GM12873 (cell line): ENCODE results near the gene STS.

ENCODE experiments used
- TF ChIP-seq, protein P1 (sequence below): IDR thresholded peaks from 2 replicates; pipeline ENCODE4 v1.5.1; 2012; ENCODE audit warnings: low read depth, mild to moderate bottlenecking, moderate library complexity, low read length, control low read depth; ENCODE audit not compliant: insufficient read depth; ENCODE audit errors: missing control alignments

The STS gene

DNA sequence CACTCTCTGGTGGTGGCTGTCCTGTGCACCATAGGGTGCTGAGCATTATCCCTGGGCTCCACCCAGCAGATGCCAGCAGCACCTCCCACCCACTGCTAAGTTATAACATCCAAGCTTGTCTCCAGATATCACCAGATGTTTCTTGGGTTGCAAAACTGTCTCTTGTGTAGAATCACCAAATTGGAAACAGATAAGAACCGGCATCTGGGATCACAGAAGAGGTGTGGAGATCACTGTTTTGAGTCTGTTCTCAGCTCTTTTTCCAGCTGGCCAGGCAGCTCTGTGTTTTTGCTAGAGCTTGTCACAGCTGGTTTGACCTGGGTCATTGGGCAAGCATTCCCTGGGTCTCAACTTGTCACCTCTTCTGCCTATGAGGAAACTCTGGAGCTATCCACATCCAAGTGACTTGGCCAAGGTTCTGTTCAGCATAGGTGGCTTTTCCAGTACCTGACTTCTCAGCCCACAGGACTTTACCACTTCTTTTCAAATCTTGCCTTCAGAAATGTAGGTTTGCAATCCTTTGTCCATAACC lies 15.7 kb downstream of the STS start:
- TF ChIP-seq, protein P1, sequence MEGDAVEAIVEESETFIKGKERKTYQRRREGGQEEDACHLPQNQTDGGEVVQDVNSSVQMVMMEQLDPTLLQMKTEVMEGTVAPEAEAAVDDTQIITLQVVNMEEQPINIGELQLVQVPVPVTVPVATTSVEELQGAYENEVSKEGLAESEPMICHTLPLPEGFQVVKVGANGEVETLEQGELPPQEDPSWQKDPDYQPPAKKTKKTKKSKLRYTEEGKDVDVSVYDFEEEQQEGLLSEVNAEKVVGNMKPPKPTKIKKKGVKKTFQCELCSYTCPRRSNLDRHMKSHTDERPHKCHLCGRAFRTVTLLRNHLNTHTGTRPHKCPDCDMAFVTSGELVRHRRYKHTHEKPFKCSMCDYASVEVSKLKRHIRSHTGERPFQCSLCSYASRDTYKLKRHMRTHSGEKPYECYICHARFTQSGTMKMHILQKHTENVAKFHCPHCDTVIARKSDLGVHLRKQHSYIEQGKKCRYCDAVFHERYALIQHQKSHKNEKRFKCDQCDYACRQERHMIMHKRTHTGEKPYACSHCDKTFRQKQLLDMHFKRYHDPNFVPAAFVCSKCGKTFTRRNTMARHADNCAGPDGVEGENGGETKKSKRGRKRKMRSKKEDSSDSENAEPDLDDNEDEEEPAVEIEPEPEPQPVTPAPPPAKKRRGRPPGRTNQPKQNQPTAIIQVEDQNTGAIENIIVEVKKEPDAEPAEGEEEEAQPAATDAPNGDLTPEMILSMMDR = no peak

DNA sequence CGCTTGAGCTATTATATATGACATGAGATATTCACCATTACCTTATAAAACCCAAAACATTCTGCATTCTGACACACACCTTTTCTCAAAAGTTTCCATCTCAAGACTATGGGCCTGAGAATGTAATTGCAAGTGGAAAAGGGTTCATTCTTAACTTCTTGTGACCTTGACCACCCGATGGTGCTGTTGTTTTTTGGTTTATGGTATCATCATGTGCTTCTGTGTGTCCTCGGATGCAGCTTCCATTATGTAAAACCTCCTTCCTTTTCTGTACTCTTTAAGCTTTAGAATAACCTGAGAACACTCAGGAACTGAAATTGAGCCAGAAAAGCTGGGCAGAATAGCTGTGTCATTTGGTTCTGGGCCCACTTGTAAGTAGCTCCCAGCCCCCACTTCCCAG lies 16.7 kb downstream of the STS start:
- TF ChIP-seq, protein P1 = peak; percentile 15

DNA sequence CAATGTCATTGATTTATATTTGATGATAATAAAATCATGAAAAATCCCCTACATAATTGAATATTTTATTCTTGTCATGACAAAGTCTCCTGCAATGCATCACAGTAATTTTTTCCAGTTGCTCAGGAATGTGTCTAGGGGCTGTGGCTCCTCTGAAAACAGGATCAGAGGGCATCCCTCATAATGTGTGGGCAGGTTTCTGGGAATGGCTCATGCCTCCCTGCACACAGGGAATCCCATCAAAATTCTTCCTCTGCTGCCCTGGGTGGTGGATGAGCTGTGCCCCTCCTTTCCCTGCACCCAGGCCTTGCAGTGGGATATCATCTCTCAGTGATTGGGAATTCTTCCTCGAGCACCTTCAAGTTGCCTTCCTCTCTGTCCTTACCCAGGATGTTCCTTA lies 20.9 kb downstream of the STS start:
- TF ChIP-seq, protein P1 = no peak

DNA sequence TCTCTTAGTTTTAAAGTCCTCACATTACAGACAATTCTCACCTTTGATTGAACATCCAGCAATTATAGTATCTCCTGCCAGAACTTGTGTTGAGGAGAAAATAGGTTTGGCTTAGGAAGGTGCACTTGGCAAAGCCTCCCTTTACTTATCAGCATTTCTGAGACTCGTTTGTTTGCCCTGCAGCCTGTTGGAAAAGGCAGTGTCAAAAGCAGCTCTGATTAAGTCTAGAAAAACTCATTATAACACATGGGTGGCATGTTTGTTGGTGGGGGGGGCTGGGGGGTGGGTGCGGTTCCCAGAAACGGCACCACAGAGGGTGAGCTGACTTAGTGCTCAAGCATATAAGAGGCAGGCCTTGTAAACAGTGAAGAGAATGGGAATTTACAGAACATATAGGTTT lies 22.1 kb downstream of the STS start:
- TF ChIP-seq, protein P1 = no peak

DNA sequence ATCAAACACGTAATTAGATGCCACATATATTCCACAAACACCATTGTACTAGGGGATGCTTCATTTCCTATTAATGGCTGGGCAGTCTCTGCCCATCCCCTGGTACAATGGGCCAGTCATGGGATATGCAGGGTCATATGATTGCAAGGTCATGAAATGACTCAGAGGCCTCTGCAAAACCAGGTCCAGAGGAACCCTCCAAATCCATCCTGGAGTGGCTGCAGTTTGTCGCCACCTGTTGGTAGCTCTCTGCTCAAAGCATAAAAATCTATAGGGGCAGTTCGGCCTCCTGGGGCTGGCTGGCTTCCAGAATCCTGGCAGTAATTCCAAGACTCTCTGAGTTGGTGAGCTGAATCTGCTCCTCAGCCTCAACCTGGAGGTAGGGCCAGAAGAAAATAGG lies 23.4 kb downstream of the STS start:
- TF ChIP-seq, protein P1 = peak; percentile 62

DNA sequence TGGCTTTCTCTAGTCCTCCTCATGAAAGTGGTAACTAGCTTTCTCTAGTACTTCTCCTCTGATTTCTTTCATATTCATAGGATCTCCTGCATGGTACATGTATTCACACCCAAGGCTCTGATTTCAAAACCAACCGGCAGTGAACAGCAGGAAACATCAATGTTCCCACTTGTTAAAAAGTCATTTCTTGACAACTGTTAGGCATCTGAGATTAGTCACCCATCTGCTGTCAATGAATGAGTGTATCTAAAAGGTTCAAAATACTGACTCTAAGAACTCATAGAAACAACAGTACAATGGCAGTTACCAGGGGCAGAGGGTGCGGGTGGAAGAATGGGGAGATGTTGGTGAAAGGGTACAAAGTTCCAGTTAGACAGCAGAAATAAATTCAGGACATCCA lies 31.9 kb downstream of the STS start:
- TF ChIP-seq, protein P1 = no peak

DNA sequence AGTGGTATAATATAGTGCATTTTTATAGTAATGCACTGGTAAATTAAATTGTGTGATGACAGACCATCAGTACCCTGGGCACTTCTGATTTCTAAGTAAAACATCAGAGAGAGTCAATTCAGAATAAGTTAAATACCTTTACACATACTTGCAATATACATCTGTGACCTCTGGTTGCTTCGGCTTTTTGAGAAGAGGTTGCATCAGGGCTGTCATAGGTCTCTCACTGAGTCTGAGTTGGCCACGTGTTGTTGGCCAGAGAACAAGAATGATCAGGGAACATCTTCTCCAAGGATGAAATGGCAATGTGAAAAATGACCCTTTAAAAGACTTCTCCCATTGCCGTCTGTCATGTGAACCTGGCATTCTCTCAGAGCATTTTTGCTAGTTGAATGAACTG lies 37.3 kb downstream of the STS start:
- TF ChIP-seq, protein P1 = no peak
